ENCODE measurements around the gene APOO. TPM values are rescaled to one million over a fixed set of nuclear protein-coding genes. Genes with fewer than 3 reads are reported as not detected.

The APOO gene
- total and polyA plus RNA-seq, 2 of the 4 experiments (the other 2 are of a cell fraction), result 9.0 to 14.2 TPM

DNA sequence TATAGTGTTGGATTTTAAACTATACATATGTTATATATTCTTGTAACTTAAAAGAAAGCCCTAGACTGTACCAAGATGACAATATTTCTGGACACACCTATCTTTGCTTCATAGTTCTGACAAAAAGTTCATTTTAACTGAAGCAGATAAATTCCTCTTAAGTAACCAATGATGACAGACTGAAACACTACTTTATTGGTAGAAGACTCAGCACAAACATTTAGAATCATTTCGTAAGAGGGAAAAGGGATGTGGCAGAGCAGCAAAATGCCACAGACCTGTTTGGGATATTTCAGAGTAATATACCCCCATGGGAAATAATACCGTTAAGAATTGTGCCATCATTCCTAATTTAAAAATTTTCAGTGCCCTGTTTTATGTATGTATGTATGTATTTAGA, 56.2 kb downstream of the APOO start:
- H3K27me3 ChIP-seq (ENCODE audit: control insufficient read depth, insufficient read depth, low read length), result no peaks in the 10 kb centered on the region
- no peak overlapping the region for H3K23ac ChIP-seq (ENCODE audit: low read depth, low read length)
- H2BK20ac ChIP-seq (ENCODE audit: low read depth, low read length), result no peak overlapping the region
- no peak overlapping the region for H3K56ac ChIP-seq (ENCODE audit: extremely low read depth, insufficient read depth, low read length)
- no peaks in the 10 kb centered on the region for H3K4me1 ChIP-seq (ENCODE audit: control insufficient read depth, insufficient read depth, low read length)
- H3K14ac ChIP-seq (replicated peaks; ENCODE audit: low read depth, low read length), result no peak overlapping the region
- H3K4me2 ChIP-seq (ENCODE audit: low read depth, low read length), result no peak overlapping the region
- ChIA-PET CTCF (no interaction called here), POLR2A (ENCODE audit: unreplicated experiment) (no interaction called here)
- no peaks in the 10 kb centered on the region for H3K9me3 ChIP-seq (ENCODE audit: control insufficient read depth, insufficient read depth, low read length)
- WGBS, 2 experiments (ENCODE audit: extremely low coverage in 2 of 2, insufficient read length in 1 of 2), result no CpG with 5 or more reads among the region's 2 CpGs
- dilution Hi-C loops (cut with HindIII; ENCODE audit: low sequenced_read_pairs, unreplicated experiment), result no loop called here
- H2BK120ac ChIP-seq (ENCODE audit: low read depth, low read length), result no peak overlapping the region
- no peak overlapping the region for H3K27ac ChIP-seq (ENCODE audit: insufficient read depth, low read length)
- H2AK9ac ChIP-seq (replicated peaks; ENCODE audit: low read depth, low read length, poor library complexity), result no peak overlapping the region
- TF ChIP-seq RCOR1 (IDR thresholded peaks at IDR 0.05; ENCODE audit: insufficient replicate concordance, low read length) (no peak), RAD21 (IDR thresholded peaks at IDR 0.05; ENCODE audit: low read length) (no peak), NFE2L2 (IDR thresholded peaks at IDR 0.05; ENCODE audit: low read depth, low read length) (no peak), SMC3 (IDR thresholded peaks at IDR 0.05; ENCODE audit: low read depth, low read length) (no peak), CEBPB (IDR thresholded peaks at IDR 0.05; ENCODE audit: low read depth, low read length) (no peak), POLR2A (IDR thresholded peaks at IDR 0.05; ENCODE audit: low read depth, low read length) (no peak), MXI1 (IDR thresholded peaks at IDR 0.05; ENCODE audit: borderline replicate concordance, low read depth, low read length) (no peak), FOS (IDR thresholded peaks at IDR 0.05; ENCODE audit: low read depth, low read length) (no peak), RFX5 (IDR thresholded peaks at IDR 0.05; ENCODE audit: low read depth, low read length) (no peak), MAZ (IDR thresholded peaks at IDR 0.05; ENCODE audit: borderline replicate concordance, low read depth, low read length) (no peak), BHLHE40 (IDR thresholded peaks at IDR 0.05; ENCODE audit: low read depth, low read length) (no peak), CHD1 (IDR thresholded peaks at IDR 0.05; ENCODE audit: low read depth, low read length) (no peak)
- TF ChIP-seq, protein P1, sequence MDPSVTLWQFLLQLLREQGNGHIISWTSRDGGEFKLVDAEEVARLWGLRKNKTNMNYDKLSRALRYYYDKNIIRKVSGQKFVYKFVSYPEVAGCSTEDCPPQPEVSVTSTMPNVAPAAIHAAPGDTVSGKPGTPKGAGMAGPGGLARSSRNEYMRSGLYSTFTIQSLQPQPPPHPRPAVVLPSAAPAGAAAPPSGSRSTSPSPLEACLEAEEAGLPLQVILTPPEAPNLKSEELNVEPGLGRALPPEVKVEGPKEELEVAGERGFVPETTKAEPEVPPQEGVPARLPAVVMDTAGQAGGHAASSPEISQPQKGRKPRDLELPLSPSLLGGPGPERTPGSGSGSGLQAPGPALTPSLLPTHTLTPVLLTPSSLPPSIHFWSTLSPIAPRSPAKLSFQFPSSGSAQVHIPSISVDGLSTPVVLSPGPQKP (IDR thresholded peaks at IDR 0.05; ENCODE audit: borderline replicate concordance, low read depth, low read length), result no peak
- TF ChIP-seq, protein P2, sequence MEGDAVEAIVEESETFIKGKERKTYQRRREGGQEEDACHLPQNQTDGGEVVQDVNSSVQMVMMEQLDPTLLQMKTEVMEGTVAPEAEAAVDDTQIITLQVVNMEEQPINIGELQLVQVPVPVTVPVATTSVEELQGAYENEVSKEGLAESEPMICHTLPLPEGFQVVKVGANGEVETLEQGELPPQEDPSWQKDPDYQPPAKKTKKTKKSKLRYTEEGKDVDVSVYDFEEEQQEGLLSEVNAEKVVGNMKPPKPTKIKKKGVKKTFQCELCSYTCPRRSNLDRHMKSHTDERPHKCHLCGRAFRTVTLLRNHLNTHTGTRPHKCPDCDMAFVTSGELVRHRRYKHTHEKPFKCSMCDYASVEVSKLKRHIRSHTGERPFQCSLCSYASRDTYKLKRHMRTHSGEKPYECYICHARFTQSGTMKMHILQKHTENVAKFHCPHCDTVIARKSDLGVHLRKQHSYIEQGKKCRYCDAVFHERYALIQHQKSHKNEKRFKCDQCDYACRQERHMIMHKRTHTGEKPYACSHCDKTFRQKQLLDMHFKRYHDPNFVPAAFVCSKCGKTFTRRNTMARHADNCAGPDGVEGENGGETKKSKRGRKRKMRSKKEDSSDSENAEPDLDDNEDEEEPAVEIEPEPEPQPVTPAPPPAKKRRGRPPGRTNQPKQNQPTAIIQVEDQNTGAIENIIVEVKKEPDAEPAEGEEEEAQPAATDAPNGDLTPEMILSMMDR (conservative IDR thresholded peaks at IDR 0.05; ENCODE audit: low read depth, low read length), result no peak
- TF ChIP-seq, protein P3, sequence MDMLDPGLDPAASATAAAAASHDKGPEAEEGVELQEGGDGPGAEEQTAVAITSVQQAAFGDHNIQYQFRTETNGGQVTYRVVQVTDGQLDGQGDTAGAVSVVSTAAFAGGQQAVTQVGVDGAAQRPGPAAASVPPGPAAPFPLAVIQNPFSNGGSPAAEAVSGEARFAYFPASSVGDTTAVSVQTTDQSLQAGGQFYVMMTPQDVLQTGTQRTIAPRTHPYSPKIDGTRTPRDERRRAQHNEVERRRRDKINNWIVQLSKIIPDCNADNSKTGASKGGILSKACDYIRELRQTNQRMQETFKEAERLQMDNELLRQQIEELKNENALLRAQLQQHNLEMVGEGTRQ (IDR thresholded peaks at IDR 0.05; ENCODE audit: low read depth, low read length), result no peak
- H3K4me3 ChIP-seq (ENCODE audit: insufficient read depth, low read depth, low read length), result no peak overlapping the region
- ATAC-seq (ENCODE audit: low read depth) (no peak), DNase-seq (no peak)
- no TSS peak for BruUV-seq (replicated peaks)
- H4K20me1 ChIP-seq (ENCODE audit: insufficient read depth, low read length), result no peaks in the 10 kb centered on the region
- H4K5ac ChIP-seq (ENCODE audit: low read depth, low read length), result no peak overlapping the region
- H4K8ac ChIP-seq (ENCODE audit: low read depth in 2 of 2, low read length in 2 of 2), result no peak overlapping the region
- H3K18ac ChIP-seq (ENCODE audit: low read depth, low read length), result no peak overlapping the region
- H2AK5ac ChIP-seq (ENCODE audit: low read depth, low read length), result no peak overlapping the region
- H3K9ac ChIP-seq (ENCODE audit: low read depth, low read length), result no peak overlapping the region
- no peaks in the 10 kb centered on the region for H3K36me3 ChIP-seq (ENCODE audit: control insufficient read depth, insufficient read depth, low read length)
- in situ Hi-C loops (cut with MboI; ENCODE audit: low sequenced_read_pairs), result no loop called here
- no peaks in the 10 kb centered on the region for H3K9me1 ChIP-seq (ENCODE audit: insufficient read depth, low read length)
- H3K4ac ChIP-seq (ENCODE audit: low read depth, low read length), result no peak overlapping the region
- H4K91ac ChIP-seq (ENCODE audit: insufficient read depth, low read depth, low read length), result no peak overlapping the region
- no peak overlapping the region for H2AFZ ChIP-seq (replicated peaks; ENCODE audit: low read length, poor library complexity)
- intact Hi-C loops (cut with micrococcal nuclease), result no loop called here
- H3K79me1 ChIP-seq (ENCODE audit: low read depth in 1 of 2, low read length in 2 of 2), result no peaks in the 10 kb centered on the region
- H2BK5ac ChIP-seq (ENCODE audit: low read depth, low read length, poor library complexity, severe bottlenecking), result no peak overlapping the region
- H2BK15ac ChIP-seq (ENCODE audit: low read depth, low read length), result no peak overlapping the region
